ENCODE measurements around the gene CAMK1D.
"Not testable (repeated sequence)": the region's sequence is repeated elsewhere in the genome, so short reads cannot be mapped to it uniquely, and the experiment has no call there.

GRCh38 chr10:12354696-12355095 is 5.3 kb downstream of the CAMK1D start:
- TF ChIP-seq CTCF (IDR thresholded peaks at IDR 0.05; ENCODE audit: low read depth, low read length, poor library complexity, severe bottlenecking); EZH2phosphoT487 (IDR thresholded peaks at IDR 0.05; ENCODE audit: borderline replicate concordance, low read length): not testable (repeated sequence)

Data from DOHH2 (cell line).